ENCODE measurements around the gene RAD9A.

Gene RAD9A

DNA sequence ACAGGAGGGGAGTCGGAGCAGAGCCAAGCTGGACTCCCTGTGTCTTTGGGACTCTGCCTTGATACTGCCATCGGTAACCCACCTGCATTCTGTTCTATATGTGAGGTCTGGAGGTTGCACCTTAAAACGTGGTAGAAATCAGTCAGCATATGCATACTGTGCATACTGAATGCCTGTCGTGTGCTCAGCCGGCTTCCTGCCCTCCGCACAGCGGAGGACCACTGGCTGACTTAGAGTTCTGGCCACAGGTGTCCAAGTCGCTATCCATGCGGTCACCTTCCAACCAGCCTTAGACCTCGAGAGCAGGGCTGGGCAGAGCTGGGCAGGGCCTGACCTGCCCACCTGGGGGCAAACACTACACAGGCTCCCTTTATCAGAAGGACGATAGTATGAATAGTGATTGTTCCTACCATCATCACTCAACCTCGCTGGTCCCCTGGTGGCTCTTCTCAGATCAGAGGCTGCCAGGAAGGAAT is 15.9 kb downstream of the RAD9A start:
- Histone ChIP-seq H3K4me3 (ENCODE audit: low read depth in 1 of 2, low read length in 1 of 2) (no peak overlapping the region), H3K27ac (peak overlapping the region; percentile 98), H3K4me1 (ENCODE audit: control insufficient read depth in 1 of 2, insufficient read depth in 1 of 2, low read depth in 1 of 2, low read length in 1 of 2) (peaks cover 74 to 76% of the 10 kb centered on the region in 2 experiments), H3K27me3 (peaks cover 4% of the 10 kb centered on the region), H3K36me3 (peaks cover 64% of the 10 kb centered on the region), H3K9me3 (no peaks in the 10 kb centered on the region)
- TF ChIP-seq, protein P1, sequence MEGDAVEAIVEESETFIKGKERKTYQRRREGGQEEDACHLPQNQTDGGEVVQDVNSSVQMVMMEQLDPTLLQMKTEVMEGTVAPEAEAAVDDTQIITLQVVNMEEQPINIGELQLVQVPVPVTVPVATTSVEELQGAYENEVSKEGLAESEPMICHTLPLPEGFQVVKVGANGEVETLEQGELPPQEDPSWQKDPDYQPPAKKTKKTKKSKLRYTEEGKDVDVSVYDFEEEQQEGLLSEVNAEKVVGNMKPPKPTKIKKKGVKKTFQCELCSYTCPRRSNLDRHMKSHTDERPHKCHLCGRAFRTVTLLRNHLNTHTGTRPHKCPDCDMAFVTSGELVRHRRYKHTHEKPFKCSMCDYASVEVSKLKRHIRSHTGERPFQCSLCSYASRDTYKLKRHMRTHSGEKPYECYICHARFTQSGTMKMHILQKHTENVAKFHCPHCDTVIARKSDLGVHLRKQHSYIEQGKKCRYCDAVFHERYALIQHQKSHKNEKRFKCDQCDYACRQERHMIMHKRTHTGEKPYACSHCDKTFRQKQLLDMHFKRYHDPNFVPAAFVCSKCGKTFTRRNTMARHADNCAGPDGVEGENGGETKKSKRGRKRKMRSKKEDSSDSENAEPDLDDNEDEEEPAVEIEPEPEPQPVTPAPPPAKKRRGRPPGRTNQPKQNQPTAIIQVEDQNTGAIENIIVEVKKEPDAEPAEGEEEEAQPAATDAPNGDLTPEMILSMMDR (IDR thresholded peaks at IDR 0.05) = no peak

DNA sequence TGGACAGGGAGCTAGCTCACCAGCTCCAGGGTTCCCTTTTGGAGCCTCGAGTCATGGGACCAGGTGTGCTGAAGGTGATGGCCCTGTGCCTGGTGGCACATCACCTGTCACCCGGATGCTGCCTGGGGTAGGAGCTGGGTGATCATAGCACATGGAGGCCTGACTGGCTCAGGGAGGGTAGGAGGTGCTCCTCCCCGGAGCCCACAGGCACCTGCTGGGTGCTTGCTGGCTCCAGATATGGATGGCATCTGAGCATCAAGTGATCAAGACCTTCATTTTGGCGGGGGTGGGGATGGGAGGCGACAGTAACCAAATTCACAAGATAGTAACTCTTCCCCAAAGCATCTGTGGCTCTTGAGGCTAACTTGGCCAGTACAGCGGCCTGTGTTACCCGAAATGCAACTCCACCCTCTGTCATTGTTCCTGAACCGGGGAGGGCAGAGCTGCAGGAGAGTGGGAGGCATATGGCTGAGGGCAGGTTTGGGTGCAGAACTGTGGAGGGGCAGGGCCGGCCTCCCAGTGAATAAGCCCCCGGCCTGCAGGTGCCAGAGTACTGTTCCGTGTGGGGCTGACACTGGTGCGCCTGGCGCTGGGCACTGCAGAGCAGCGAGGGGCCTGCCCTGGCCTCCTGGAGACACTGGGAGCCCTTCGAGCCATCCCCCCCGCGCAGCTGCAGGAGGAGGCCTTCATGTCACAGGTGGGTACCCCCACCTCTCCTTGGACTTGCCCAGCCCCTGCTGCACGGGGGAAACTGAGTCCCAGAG is 16.8 kb downstream of the RAD9A start:
- TF ChIP-seq, protein P1 (IDR thresholded peaks at IDR 0.05) = no peak
- Histone ChIP-seq H3K4me1 (ENCODE audit: control insufficient read depth in 1 of 2, insufficient read depth in 1 of 2, low read depth in 1 of 2, low read length in 1 of 2) (peaks cover 65 to 68% of the 10 kb centered on the region in 2 experiments), H3K9me3 (no peaks in the 10 kb centered on the region), H3K36me3 (peaks cover 64% of the 10 kb centered on the region), H3K27ac (peak overlapping the region; percentile 98), H3K27me3 (peaks cover 13% of the 10 kb centered on the region), H3K4me3 (ENCODE audit: low read depth in 1 of 2, low read length in 1 of 2) (peak overlapping the region; percentile 7 to 53)

DNA sequence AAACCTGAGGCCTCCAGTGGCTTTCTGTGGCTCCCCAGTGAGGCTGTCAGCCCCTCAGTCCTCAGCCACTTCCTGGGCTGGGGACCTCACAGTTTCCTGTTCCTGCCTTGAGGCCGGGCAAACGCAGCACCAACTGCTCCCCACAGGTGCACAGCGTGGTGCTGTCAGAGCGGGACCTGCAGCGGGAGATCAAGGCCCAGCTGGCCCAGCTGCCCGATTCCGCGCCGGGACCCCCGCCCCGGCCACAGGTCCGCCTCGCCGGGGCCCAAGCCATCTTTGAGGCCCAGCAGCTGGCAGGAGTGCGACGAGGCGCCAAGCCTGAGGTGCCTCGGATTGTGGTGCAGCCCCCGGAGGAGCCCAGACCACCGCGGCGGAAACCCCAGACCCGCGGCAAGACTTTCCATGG is 17.5 kb downstream of the RAD9A start:
- peaks cover 20% of the 10 kb centered on the region for H3K27me3 ChIP-seq
- peaks cover 64% of the 10 kb centered on the region for H3K36me3 ChIP-seq
- peak overlapping the region; percentile 7 to 53 for H3K4me3 ChIP-seq (ENCODE audit: low read depth in 1 of 2, low read length in 1 of 2)
- no peaks in the 10 kb centered on the region for H3K9me3 ChIP-seq
- TF ChIP-seq, protein P1 (IDR thresholded peaks at IDR 0.05) = no peak
- H3K27ac ChIP-seq = peak overlapping the region; percentile 98
- peaks cover 64 to 66% of the 10 kb centered on the region in 2 experiments for H3K4me1 ChIP-seq (ENCODE audit: control insufficient read depth in 1 of 2, insufficient read depth in 1 of 2, low read depth in 1 of 2, low read length in 1 of 2)

DNA sequence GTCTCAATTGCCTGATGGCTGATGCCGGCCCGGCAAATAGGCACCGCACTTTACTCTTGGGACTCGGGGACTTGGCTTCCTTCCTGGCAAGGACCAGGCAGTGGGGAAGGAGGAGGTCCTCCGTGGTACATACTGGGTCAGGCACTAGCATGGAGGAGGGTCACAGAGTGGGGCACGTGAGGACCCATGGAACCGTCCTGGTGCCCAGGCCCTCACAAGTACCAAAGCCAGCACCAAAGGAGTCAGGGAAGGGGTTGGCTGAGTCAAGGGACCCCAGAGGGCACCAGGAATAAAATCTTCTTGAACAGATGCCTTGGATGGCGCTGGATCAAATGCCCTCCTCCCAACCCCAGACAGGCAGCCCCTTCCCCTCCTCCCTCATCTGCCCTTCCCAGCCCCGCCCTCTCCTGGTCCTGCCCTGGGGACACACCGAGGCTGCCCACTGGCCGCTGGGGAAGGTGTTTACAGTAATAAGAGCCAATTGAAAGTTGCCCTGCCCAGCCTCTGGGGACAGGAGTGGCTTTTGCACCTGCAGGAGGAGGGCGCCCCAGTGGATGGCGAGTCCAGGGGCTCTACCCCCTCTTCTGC is 18.1 kb downstream of the RAD9A start:
- Histone ChIP-seq H3K4me3 (ENCODE audit: low read depth in 1 of 2, low read length in 1 of 2) (peak overlapping the region; percentile 7 to 53), H3K4me1 (ENCODE audit: control insufficient read depth in 1 of 2, insufficient read depth in 1 of 2, low read depth in 1 of 2, low read length in 1 of 2) (peaks cover 59 to 60% of the 10 kb centered on the region in 2 experiments), H3K27ac (peak overlapping the region; percentile 98), H3K27me3 (peaks cover 26% of the 10 kb centered on the region), H3K36me3 (peaks cover 63% of the 10 kb centered on the region), H3K9me3 (no peaks in the 10 kb centered on the region)
- TF ChIP-seq, protein P1 (IDR thresholded peaks at IDR 0.05) = no peak

DNA sequence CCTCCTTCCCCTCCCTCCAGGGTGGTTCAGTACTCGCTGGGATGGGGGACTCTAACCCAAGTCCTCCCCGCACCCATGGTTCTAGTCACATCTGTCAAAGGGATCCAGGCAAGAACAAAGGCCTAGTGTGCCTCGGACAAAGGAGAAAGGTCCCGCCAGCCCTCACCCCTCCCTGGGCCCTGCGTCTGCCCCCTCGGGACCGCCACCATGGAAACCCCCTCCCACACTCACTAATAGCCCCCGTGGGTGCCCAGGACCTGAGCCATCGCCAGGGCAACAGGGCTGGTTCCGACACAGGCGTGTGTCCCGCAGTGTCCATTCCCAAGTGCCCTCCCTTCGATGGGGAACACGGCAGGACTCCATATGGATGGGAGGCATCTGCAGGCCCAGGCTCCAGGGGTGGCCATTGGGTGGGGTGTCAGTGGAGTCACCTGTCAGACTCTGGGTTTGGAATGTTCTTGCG is 18.6 kb downstream of the RAD9A start:
- Histone ChIP-seq H3K27ac (peak overlapping the region; percentile 98), H3K36me3 (peaks cover 58% of the 10 kb centered on the region), H3K27me3 (peaks cover 31% of the 10 kb centered on the region), H3K4me1 (ENCODE audit: control insufficient read depth in 1 of 2, insufficient read depth in 1 of 2, low read depth in 1 of 2, low read length in 1 of 2) (peaks cover 54 to 59% of the 10 kb centered on the region in 2 experiments), H3K9me3 (no peaks in the 10 kb centered on the region), H3K4me3 (ENCODE audit: low read depth in 1 of 2, low read length in 1 of 2) (no peak overlapping the region)
- TF ChIP-seq, protein P1 (IDR thresholded peaks at IDR 0.05) = no peak

Measured in neutrophil (primary cell).